Measurements from ENCODE around the gene AARS2.

DNA sequence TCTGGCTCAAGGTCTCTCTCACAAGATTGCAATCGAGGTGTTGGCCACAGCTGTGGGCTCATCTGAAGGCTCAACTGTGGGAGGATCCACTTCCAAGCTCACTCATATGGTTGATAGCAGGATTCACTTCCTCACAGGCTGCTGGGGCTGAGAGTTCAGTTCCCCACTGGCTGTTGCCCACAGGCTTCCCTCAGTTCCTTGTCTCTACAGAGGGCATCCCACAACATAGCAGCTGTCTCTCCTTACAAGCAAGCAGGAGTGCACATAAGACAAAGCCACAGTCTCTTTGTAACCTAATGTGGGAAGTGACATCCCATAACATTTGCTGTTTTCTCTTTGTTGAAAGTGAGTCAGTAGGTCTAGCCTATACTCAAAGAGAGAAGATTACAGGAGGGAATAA is 43.3 kb upstream of the AARS2 start:
- TF ChIP-seq, protein P1, sequence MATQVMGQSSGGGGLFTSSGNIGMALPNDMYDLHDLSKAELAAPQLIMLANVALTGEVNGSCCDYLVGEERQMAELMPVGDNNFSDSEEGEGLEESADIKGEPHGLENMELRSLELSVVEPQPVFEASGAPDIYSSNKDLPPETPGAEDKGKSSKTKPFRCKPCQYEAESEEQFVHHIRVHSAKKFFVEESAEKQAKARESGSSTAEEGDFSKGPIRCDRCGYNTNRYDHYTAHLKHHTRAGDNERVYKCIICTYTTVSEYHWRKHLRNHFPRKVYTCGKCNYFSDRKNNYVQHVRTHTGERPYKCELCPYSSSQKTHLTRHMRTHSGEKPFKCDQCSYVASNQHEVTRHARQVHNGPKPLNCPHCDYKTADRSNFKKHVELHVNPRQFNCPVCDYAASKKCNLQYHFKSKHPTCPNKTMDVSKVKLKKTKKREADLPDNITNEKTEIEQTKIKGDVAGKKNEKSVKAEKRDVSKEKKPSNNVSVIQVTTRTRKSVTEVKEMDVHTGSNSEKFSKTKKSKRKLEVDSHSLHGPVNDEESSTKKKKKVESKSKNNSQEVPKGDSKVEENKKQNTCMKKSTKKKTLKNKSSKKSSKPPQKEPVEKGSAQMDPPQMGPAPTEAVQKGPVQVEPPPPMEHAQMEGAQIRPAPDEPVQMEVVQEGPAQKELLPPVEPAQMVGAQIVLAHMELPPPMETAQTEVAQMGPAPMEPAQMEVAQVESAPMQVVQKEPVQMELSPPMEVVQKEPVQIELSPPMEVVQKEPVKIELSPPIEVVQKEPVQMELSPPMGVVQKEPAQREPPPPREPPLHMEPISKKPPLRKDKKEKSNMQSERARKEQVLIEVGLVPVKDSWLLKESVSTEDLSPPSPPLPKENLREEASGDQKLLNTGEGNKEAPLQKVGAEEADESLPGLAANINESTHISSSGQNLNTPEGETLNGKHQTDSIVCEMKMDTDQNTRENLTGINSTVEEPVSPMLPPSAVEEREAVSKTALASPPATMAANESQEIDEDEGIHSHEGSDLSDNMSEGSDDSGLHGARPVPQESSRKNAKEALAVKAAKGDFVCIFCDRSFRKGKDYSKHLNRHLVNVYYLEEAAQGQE (IDR thresholded peaks at IDR 0.05; ENCODE audit: insufficient replicate concordance, low read depth) = no peak
- TF ChIP-seq, protein P2, sequence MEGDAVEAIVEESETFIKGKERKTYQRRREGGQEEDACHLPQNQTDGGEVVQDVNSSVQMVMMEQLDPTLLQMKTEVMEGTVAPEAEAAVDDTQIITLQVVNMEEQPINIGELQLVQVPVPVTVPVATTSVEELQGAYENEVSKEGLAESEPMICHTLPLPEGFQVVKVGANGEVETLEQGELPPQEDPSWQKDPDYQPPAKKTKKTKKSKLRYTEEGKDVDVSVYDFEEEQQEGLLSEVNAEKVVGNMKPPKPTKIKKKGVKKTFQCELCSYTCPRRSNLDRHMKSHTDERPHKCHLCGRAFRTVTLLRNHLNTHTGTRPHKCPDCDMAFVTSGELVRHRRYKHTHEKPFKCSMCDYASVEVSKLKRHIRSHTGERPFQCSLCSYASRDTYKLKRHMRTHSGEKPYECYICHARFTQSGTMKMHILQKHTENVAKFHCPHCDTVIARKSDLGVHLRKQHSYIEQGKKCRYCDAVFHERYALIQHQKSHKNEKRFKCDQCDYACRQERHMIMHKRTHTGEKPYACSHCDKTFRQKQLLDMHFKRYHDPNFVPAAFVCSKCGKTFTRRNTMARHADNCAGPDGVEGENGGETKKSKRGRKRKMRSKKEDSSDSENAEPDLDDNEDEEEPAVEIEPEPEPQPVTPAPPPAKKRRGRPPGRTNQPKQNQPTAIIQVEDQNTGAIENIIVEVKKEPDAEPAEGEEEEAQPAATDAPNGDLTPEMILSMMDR (IDR thresholded peaks at IDR 0.05; ENCODE audit: insufficient read depth, low read length) = no peak

All from HL-60 (cell line).